HepG2 (cell line): ENCODE data around the gene ZNF217. TPM values are rescaled to one million over a fixed set of nuclear protein-coding genes. Genes with fewer than 3 reads are reported as not detected.

ENCODE experiments used
- BRCA1 ChIP-seq: sonication (generic); formaldehyde crosslinking; IDR thresholded peaks from 2 replicates; pipeline ENCODE4 v1.4.0; 2020; ENCODE audit warnings: missing genetic modification reagents
- FOXA1 ChIP-seq, 2 experiments: fragments of 450-650 bp in 1 of 2; sonication (generic) in 1 of 2; formaldehyde crosslinking in 1 of 2; IDR thresholded peaks; 2 replicates each; pipeline versions ENCODE4 v1.4.0 to v1.6.1; 2016 to 2020; ENCODE audit warnings: missing genetic modification reagents in 1 of 2
- HNRNPLL ChIP-seq: fragments of 200-400 bp; formaldehyde crosslinking; IDR thresholded peaks from 2 replicates; pipeline ENCODE4 v1.6.1; 2017; ENCODE audit warnings: mild to moderate bottlenecking, low read depth, low read length; ENCODE audit not compliant: poor library complexity, severe bottlenecking
- NCOA2 ChIP-seq: sonication (generic); formaldehyde crosslinking; IDR thresholded peaks from 2 replicates; pipeline ENCODE4 v1.8.0; 2022; ENCODE audit warnings: inconsistent platforms
- SIX4 ChIP-seq: sonication (generic); formaldehyde crosslinking; IDR thresholded peaks from 2 replicates; pipeline ENCODE4 v1.4.0; 2020; ENCODE audit warnings: missing genetic modification reagents
- SPEN ChIP-seq: sonication (generic); formaldehyde crosslinking; IDR thresholded peaks from 2 replicates; pipeline ENCODE4 v1.5.1; 2020; ENCODE audit warnings: low read depth, mild to moderate bottlenecking, missing genetic modification reagents
- TBL1XR1 ChIP-seq: fragments of 150-350 bp; IDR thresholded peaks from 2 replicates; pipeline ENCODE4 v1.6.1; 2014; ENCODE audit warnings: borderline replicate concordance, low read length; ENCODE audit not compliant: partially characterized antibody
- U2AF1 ChIP-seq: fragments of 200-400 bp; formaldehyde crosslinking; optimal IDR thresholded peaks from 2 replicates; pipeline ENCODE3; 2017; ENCODE audit warnings: mild to moderate bottlenecking, low read depth, low read length
- ZFP90 ChIP-seq: sonication (generic); formaldehyde crosslinking; IDR thresholded peaks from 2 replicates; pipeline ENCODE4 v1.8.0; 2022; ENCODE audit warnings: missing genetic modification reagents, mild to moderate bottlenecking, inconsistent platforms, borderline replicate concordance
- ZNF501 ChIP-seq: sonication (generic); formaldehyde crosslinking; IDR thresholded peaks from 2 replicates; pipeline ENCODE4 v1.5.1; 2020; ENCODE audit warnings: mild to moderate bottlenecking, moderate library complexity, missing genetic modification reagents
- ZSCAN22 ChIP-seq: sonication (generic); formaldehyde crosslinking; IDR thresholded peaks from 2 replicates; pipeline ENCODE4 v1.4.0; 2020; ENCODE audit warnings: mild to moderate bottlenecking, missing genetic modification reagents
- ZSCAN25 ChIP-seq: sonication (generic); formaldehyde crosslinking; IDR thresholded peaks from 2 replicates; pipeline ENCODE4 v1.8.0; 2022; ENCODE audit warnings: mild to moderate bottlenecking, missing genetic modification reagents
- polyA plus RNA-seq, 8 experiments: library from polyadenylated mRNA; depleted of rRNA in 3 of 8; stranded (reverse) in 7 of 8; unstranded in 1 of 8; fragments of >200 nt; fragmentation: Illumina TruSeq in 4 of 8; extraction: Trizol in 4 of 8; gene quantifications; 2 replicates each; pipeline versions ENCODE4 v1.2.1 to v1.2.3, GENCODE V29; 2011 to 2016; ENCODE audit warnings: low read depth in 4 of 8, missing spikeins in 1 of 8, mixed read lengths in 1 of 8; ENCODE audit not compliant: insufficient read depth in 1 of 8
- total RNA-seq, 5 experiments: library from RNA; depleted of rRNA; stranded (reverse); fragments of >200 nt; fragmentation: Illumina TruSeq; extraction: Trizol; gene quantifications; 2 replicates each; pipeline ENCODE4 v1.2.3, GENCODE V29; 2016; ENCODE audit warnings: low read depth in 1 of 5
- TF ChIP-seq, protein P1 (sequence below): sonication (generic); formaldehyde crosslinking; IDR thresholded peaks from 2 replicates; pipeline ENCODE4 v1.4.0; 2020; ENCODE audit warnings: mild to moderate bottlenecking, missing genetic modification reagents
- TF ChIP-seq, protein P2 (sequence below): IDR thresholded peaks from 2 replicates; pipeline ENCODE4 v1.6.1; 2016; ENCODE audit warnings: mild to moderate bottlenecking, missing biosample characterization, missing genetic modification reagents
- TF ChIP-seq, protein P3 (sequence below): sonication (generic); formaldehyde crosslinking; IDR thresholded peaks from 2 replicates; pipeline ENCODE4 v1.5.0; 2020; ENCODE audit warnings: missing genetic modification reagents
- TF ChIP-seq, protein P4 (sequence below): sonication (generic); formaldehyde crosslinking; IDR thresholded peaks from 2 replicates; pipeline ENCODE4 v1.8.1; 2023; ENCODE audit warnings: mild to moderate bottlenecking, moderate library complexity, missing genetic modification reagents
- TF ChIP-seq, protein P5 (sequence below): sonication (generic); formaldehyde crosslinking; IDR thresholded peaks from 2 replicates; pipeline ENCODE4 v1.5.0; 2020; ENCODE audit warnings: mild to moderate bottlenecking, missing genetic modification reagents

ZNF217 gene
- total and polyA plus RNA-seq, 2 of the 13 experiments (the other 11 are each of a cell fraction or from before 2014, with no cell fraction given), result 22.3 to 29.8 TPM

DNA sequence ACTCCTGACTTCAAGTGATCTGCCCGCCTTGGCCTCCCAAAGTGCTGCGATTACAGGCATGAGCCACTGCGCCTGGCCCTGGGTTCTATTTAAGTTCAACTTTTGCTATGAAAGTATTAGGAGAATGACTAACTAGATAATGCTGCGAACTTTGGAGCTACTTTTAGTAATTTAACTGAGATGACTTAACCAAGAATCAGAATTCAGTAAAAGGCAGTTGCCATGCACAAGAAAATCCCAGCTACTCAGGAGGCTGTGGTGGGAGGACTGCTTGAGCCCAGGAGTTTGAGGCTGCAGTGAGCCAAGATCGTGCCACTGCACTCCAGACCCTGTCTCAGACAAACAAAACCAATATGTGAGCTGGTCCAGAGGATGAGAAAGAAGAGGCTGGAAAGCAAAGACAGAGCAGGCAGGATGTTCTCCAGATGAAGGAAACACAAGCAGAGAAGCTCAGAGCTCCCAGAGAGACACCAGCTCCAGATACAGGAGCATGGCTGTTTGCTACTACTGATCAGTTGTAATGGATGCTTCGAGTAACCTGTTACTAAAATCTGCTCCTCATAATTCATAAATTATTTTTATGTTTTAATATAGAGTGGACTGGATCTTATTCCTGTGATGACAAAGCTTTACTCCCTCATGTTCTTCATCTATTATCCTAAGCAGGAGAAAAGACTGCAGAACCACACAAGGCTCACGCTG lies 23.9 kb downstream of the ZNF217 start (continued):
- TF ChIP-seq HNRNPLL (no peak), ZSCAN25 (no peak), SIX4 (CRISPR knock-in tag) (no peak), ZSCAN22 (no peak), BRCA1 (CRISPR knock-in tag) (no peak), SPEN (CRISPR knock-in tag) (no peak), ZFP90 (CRISPR knock-in tag) (no peak), U2AF1 (no peak), FOXA1 (IDR thresholded peaks at IDR 0.05) (no peak), FOXA1 (CRISPR knock-in tag; IDR thresholded peaks at IDR 0.05) (no peak), ZNF501 (CRISPR knock-in tag) (peak; percentile 46; the same call in 1 of the 2 replicates), NCOA2 (CRISPR knock-in tag) (no peak), TBL1XR1 (no peak)
- TF ChIP-seq, protein P1, sequence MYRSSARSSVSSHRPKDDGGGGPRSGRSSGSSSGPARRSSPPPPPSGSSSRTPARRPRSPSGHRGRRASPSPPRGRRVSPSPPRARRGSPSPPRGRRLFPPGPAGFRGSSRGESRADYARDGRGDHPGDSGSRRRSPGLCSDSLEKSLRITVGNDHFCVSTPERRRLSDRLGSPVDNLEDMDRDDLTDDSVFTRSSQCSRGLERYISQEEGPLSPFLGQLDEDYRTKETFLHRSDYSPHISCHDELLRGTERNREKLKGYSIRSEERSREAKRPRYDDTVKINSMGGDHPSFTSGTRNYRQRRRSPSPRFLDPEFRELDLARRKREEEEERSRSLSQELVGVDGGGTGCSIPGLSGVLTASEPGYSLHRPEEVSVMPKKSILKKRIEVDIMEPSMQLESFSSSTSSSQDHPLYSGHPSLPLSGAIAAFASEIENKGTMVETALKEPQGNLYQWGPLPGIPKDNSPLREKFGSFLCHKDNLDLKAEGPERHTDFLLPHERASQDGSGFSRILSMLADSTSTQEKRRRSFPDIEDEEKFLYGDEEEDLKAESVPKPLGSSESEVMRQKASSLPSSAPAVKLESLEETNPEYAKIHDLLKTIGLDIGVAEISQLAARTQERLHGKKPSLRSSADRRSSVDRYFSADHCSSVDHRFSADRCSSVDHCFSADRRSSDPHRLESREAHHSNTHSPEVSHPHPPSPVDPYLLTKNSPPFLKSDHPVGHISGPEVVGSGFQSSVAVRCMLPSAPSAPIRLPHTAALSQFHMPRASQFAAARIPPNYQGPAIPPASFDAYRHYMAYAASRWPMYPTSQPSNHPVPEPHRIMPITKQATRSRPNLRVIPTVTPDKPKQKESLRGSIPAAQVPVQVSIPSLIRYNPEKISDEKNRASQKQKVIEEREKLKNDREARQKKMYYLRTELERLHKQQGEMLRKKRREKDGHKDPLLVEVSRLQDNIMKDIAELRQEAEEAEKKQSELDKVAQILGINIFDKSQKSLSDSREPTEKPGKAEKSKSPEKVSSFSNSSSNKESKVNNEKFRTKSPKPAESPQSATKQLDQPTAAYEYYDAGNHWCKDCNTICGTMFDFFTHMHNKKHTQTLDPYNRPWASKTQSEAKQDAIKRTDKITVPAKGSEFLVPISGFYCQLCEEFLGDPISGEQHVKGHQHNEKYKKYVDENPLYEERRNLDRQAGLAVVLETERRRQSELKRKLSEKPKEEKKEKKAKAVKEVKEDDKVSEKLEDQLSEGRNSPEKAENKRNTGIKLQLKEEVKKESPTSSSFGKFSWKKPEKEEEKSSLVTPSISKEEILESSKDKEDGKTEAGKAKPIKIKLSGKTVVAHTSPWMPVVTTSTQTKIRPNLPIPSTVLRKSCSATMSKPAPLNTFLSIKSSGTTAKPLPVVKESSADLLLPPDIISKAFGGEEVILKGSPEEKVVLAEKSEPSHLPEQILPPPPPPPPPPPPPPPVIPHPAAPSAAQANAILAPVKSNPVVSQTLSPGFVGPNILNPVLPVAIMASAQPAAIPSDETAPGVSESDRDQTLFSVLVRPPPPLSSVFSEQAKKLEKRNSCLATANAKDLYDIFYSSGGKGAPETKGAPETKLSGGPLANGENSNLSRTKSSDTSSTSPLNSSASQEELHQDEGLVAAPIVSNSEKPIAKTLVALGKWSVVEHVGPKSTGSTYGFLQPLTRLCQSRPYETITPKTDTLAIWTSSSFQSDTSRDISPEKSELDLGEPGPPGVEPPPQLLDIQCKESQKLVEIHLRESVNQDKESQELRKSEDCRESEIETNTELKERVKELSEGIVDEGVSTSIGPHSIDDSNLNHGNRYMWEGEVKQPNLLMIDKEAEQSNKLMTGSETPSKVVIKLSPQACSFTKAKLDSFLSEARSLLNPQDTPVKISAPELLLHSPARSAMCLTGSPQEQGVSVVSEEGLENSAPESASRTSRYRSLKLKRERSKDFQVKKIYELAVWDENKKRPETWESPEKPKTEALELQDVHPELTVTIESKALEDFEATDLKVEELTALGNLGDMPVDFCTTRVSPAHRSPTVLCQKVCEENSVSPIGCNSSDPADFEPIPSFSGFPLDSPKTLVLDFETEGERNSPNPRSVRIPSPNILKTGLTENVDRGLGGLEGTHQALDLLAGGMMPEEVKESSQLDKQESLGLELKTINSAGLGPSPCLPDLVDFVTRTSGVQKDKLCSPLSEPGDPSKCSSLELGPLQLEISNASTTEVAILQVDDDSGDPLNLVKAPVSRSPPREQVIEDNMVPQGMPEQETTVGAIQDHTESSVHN (CRISPR knock-in tag), result no peak
- TF ChIP-seq, protein P2, sequence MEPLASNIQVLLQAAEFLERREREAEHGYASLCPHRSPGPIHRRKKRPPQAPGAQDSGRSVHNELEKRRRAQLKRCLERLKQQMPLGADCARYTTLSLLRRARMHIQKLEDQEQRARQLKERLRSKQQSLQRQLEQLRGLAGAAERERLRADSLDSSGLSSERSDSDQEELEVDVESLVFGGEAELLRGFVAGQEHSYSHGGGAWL (CRISPR knock-in tag), result no peak
- TF ChIP-seq, protein P3, sequence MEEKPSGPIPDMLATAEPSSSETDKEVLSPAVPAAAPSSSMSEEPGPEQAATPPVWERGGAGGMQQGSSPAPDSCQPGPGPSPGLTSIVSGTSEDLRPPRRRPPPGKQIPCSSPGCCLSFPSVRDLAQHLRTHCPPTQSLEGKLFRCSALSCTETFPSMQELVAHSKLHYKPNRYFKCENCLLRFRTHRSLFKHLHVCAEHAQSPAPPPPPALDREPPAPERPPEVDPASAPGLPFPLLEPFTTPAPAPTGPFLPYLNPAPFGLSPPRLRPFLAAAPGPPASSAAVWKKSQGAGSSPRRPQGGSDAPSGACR (CRISPR knock-in tag), result no peak
- TF ChIP-seq, protein P4, sequence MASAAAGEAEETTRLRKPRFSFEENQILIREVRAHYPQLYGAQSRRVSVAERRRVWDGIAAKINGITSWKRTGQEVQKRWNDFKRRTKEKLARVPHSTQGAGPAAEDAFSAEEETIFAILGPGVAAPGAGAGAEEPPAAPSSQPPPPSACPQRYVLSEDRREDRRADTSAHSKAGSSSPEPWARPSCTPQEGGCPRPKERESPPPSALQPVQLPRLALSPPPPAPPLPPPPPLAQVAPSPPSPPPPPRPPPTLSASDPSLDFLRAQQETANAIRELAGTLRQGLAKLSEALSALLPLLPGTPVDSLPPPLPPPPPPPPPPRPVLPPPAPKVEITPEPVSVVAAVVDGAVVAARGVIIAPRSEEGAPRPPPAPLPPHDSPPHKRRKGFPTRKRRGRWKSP (CRISPR knock-in tag), result no peak
- TF ChIP-seq, protein P5, sequence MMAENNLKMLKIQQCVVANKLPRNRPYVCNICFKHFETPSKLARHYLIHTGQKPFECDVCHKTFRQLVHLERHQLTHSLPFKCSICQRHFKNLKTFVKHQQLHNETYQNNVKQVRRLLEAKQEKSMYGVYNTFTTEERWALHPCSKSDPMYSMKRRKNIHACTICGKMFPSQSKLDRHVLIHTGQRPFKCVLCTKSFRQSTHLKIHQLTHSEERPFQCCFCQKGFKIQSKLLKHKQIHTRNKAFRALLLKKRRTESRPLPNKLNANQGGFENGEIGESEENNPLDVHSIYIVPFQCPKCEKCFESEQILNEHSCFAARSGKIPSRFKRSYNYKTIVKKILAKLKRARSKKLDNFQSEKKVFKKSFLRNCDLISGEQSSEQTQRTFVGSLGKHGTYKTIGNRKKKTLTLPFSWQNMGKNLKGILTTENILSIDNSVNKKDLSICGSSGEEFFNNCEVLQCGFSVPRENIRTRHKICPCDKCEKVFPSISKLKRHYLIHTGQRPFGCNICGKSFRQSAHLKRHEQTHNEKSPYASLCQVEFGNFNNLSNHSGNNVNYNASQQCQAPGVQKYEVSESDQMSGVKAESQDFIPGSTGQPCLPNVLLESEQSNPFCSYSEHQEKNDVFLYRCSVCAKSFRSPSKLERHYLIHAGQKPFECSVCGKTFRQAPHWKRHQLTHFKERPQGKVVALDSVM (CRISPR knock-in tag), result peak; percentile 50; the same call in 1 of the 2 replicates
